ENCODE results near the gene CELSR1.

Gene CELSR1

GRCh38 chr22:46331496-46331895 is 205.9 kb downstream of the CELSR1 start:
- no peak for ATAC-seq

GRCh38 chr22:46330426-46330825 is 207.0 kb downstream of the CELSR1 start:
- TF ChIP-seq PATZ1 (CRISPR knock-in tag; IDR thresholded peaks at IDR 0.05; ENCODE audit: borderline replicate concordance), result no peak
- TF ChIP-seq ESRRG (CRISPR knock-in tag; IDR thresholded peaks at IDR 0.05), result no peak
- no peak for TF ChIP-seq TCF4 (CRISPR knock-in tag; IDR thresholded peaks at IDR 0.05; ENCODE audit: borderline replicate concordance)
- TF ChIP-seq OSR1 (CRISPR knock-in tag; IDR thresholded peaks at IDR 0.05), result no peak
- TF ChIP-seq ZNF70 (CRISPR knock-in tag; IDR thresholded peaks at IDR 0.05), result no peak
- no peak for TF ChIP-seq ZNF565 (CRISPR knock-in tag; conservative IDR thresholded peaks at IDR 0.05; ENCODE audit: low read depth)
- TF ChIP-seq BACH2 (CRISPR knock-in tag; IDR thresholded peaks at IDR 0.05; ENCODE audit: borderline replicate concordance), result no peak
- no peak for TF ChIP-seq TSHZ2 (CRISPR knock-in tag; IDR thresholded peaks at IDR 0.05)
- TF ChIP-seq ISL1 (CRISPR knock-in tag; IDR thresholded peaks at IDR 0.05), result no peak
- TF ChIP-seq CREB5 (CRISPR knock-in tag; IDR thresholded peaks at IDR 0.05; ENCODE audit: low read depth), result no peak
- TF ChIP-seq ZFP3 (CRISPR knock-in tag; IDR thresholded peaks at IDR 0.05), result no peak
- TF ChIP-seq CSRNP3 (CRISPR knock-in tag; IDR thresholded peaks at IDR 0.05), result no peak
- TF ChIP-seq ARNTL (CRISPR knock-in tag; IDR thresholded peaks at IDR 0.05; ENCODE audit: borderline replicate concordance, low read depth), result no peak
- no peak for TF ChIP-seq ZNF8 (CRISPR knock-in tag; IDR thresholded peaks at IDR 0.05)
- TF ChIP-seq ZFP30 (CRISPR knock-in tag; IDR thresholded peaks at IDR 0.05), result no peak
- TF ChIP-seq PPARA (CRISPR knock-in tag; IDR thresholded peaks at IDR 0.05; ENCODE audit: borderline replicate concordance), result no peak

More at GRCh38 chr22:46331496-46331895, 205.9 kb downstream of the CELSR1 start:
- no peak for TF ChIP-seq ZNF8 (CRISPR knock-in tag; IDR thresholded peaks at IDR 0.05)
- no peak for TF ChIP-seq RARB (CRISPR knock-in tag; IDR thresholded peaks at IDR 0.05)
- no peak for TF ChIP-seq ZFP30 (CRISPR knock-in tag; IDR thresholded peaks at IDR 0.05)
- TF ChIP-seq ISL1 (CRISPR knock-in tag; IDR thresholded peaks at IDR 0.05), result no peak
- TF ChIP-seq CSRNP3 (CRISPR knock-in tag; IDR thresholded peaks at IDR 0.05), result no peak
- no peak for TF ChIP-seq ZNF70 (CRISPR knock-in tag; IDR thresholded peaks at IDR 0.05)
- no peak for TF ChIP-seq TOX (CRISPR knock-in tag; IDR thresholded peaks at IDR 0.05; ENCODE audit: borderline replicate concordance)
- no peak for TF ChIP-seq TSHZ2 (CRISPR knock-in tag; IDR thresholded peaks at IDR 0.05)

More at GRCh38 chr22:46330426-46330825, 207.0 kb downstream of the CELSR1 start:
- ATAC-seq, result no peak
